SU-DHL-6 (cell line): ENCODE results near the gene CBFA2T2.

ENCODE experiments used
- CTCF ChIP-seq: fragments of 200-600 bp; sonication (generic); IDR thresholded peaks from one replicate; pipeline ENCODE4 v1.5.1; 2017; ENCODE audit warnings: antibody characterized with exemption, mild to moderate bottlenecking, low read length, moderate library complexity; ENCODE audit not compliant: insufficient read depth, poor library complexity, severe bottlenecking
- EZH2phosphoT487 ChIP-seq: fragments of 200-600 bp; sonication (generic), shearing (Covaris generic); conservative IDR thresholded peaks from 2 replicates; pipeline ENCODE4 v1.6.1; 2018; ENCODE audit warnings: mild to moderate bottlenecking, antibody characterized with exemption, low read length, moderate library complexity, mixed read lengths

GRCh38 chr20:33671573-33672288 is 181.8 kb downstream of the CBFA2T2 start:
- no peak for TF ChIP-seq CTCF
- TF ChIP-seq EZH2phosphoT487: no peak
